IMR-90 (cell line): ENCODE measurements around the gene CCSER1.

Source experiments
- BHLHE40 ChIP-seq: fragments of 150-350 bp; IDR thresholded peaks from 2 replicates; pipeline ENCODE4 v1.6.1; 2016; ENCODE audit warnings: mild to moderate bottlenecking, low read depth, low read length
- CHD1 ChIP-seq: IDR thresholded peaks from 2 replicates; pipeline ENCODE4 v1.6.1; 2012; ENCODE audit warnings: low read depth, low read length, improper control_type of control experiment
- POLR2A ChIP-seq: IDR thresholded peaks from 2 replicates; pipeline ENCODE4 v1.6.1; 2012; ENCODE audit warnings: mild to moderate bottlenecking, low read depth, low read length
- RCOR1 ChIP-seq: IDR thresholded peaks from 2 replicates; pipeline ENCODE4 v1.6.1; 2012; ENCODE audit warnings: mild to moderate bottlenecking, low read length, improper control_type of control experiment; ENCODE audit not compliant: insufficient replicate concordance
- TF ChIP-seq, protein P1 (sequence below): conservative IDR thresholded peaks from 2 replicates; pipeline ENCODE4 v1.5.1; 2012; ENCODE audit warnings: mild to moderate bottlenecking, low read depth, low read length, improper control_type of control experiment

DNA sequence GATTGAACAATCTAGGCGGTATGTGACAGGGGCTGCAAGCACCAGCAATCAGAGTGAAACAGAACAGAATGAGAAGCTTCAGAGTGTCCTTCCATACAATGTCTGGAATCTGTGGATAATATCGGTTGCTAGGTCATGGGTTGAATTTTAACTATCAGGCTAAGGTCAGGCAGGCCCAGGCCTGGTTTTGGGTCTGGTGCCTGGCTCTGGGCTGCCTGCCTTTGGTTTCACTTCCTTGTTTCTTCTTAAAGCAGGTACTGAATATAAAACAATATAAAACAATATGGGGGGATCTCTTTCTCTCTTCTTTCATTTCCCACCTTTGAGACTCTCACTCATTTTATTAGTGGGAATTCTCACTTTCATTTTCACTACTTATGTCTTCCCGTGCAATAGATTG, 962.0 kb downstream of the CCSER1 start:
- TF ChIP-seq, protein P1, sequence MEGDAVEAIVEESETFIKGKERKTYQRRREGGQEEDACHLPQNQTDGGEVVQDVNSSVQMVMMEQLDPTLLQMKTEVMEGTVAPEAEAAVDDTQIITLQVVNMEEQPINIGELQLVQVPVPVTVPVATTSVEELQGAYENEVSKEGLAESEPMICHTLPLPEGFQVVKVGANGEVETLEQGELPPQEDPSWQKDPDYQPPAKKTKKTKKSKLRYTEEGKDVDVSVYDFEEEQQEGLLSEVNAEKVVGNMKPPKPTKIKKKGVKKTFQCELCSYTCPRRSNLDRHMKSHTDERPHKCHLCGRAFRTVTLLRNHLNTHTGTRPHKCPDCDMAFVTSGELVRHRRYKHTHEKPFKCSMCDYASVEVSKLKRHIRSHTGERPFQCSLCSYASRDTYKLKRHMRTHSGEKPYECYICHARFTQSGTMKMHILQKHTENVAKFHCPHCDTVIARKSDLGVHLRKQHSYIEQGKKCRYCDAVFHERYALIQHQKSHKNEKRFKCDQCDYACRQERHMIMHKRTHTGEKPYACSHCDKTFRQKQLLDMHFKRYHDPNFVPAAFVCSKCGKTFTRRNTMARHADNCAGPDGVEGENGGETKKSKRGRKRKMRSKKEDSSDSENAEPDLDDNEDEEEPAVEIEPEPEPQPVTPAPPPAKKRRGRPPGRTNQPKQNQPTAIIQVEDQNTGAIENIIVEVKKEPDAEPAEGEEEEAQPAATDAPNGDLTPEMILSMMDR, result no peak
- no peak for TF ChIP-seq POLR2A
- no peak for TF ChIP-seq RCOR1
- no peak for TF ChIP-seq CHD1
- TF ChIP-seq BHLHE40, result no peak
